Ovary (tissue), 9 donors: ENCODE measurements around the gene CPEB2. TPM values are rescaled to one million over a fixed set of nuclear protein-coding genes. Genes with fewer than 3 reads are reported as not detected.
"Not testable (repeated sequence)": the region's sequence is repeated elsewhere in the genome, so short reads cannot be mapped to it uniquely, and the experiment has no call there.

ENCODE experiments used
- DNase-seq, 5 donors: peaks; one replicate each; pipeline ENCODE4 v3.0.0-alpha.2; 2019 to 2020
- H3K27ac ChIP-seq, 2 donors: fragments of 200-600 bp; one replicate each; pipeline versions ENCODE4 v1.5.1 to v1.8.0; 2019 to 2022
- H3K27me3 ChIP-seq: fragments of 200-600 bp; one replicate; pipeline ENCODE4 v1.8.0; 2022
- H3K36me3 ChIP-seq: fragments of 200-600 bp; sonication (generic); one replicate; pipeline ENCODE4 v1.5.1; 2019
- H3K4me1 ChIP-seq: one replicate; pipeline ENCODE4 v1.8.1; 2013; ENCODE audit warnings: mild to moderate bottlenecking, moderate library complexity; ENCODE audit not compliant: insufficient read depth
- H3K4me3 ChIP-seq: fragments of 200-600 bp; sonication (generic); one replicate; pipeline ENCODE4 v1.5.1; 2017
- H3K9me3 ChIP-seq, 2 donors: fragments of 200-600 bp in 1 of 2; sonication (generic) in 1 of 2; one replicate each; pipeline versions ENCODE4 v1.5.1 to v1.8.1; 2013 to 2019; ENCODE audit warnings: mild to moderate bottlenecking in 1 of 2, moderate library complexity in 1 of 2
- CTCF ChIP-seq, 3 donors: fragments of 450-650 bp in 2 of 3; fragments of 200-600 bp in 1 of 3; IDR thresholded peaks; one replicate each; pipeline versions ENCODE4 v1.5.1 to v1.8.0; 2016 to 2022; ENCODE audit warnings: antibody characterized with exemption in 3 of 3, mild to moderate bottlenecking in 1 of 3
- EP300 ChIP-seq: sonication (generic); formaldehyde crosslinking; IDR thresholded peaks from one replicate; pipeline ENCODE4 v1.6.1; 2017; ENCODE audit warnings: antibody characterized with exemption
- POLR2A ChIP-seq: fragments of 450-650 bp; IDR thresholded peaks from one replicate; pipeline ENCODE4 v1.6.1; 2017; ENCODE audit warnings: antibody characterized with exemption, mild to moderate bottlenecking, moderate library complexity
- WGBS, 3 donors: extraction: QIAGEN DNeasy Blood & Tissue Kit in 1 of 3; methylation state at CpG; one replicate each; pipeline versions ENCODE4 v1.1.5 to v1.1.7; 2013 to 2017; 5-methylcytosine and 5-hydroxymethylcytosine counted together
- intact Hi-C, 4 donors: fragments of 100-400 bp; cut with DNase I; formaldehyde crosslinking; loops; one replicate each; pipeline versions ENCODE4 v1.11.0 to v1.15.1; 2022 to 2023
- polyA plus RNA-seq, 2 donors: library from polyadenylated mRNA; stranded (reverse); fragments of 200-250 nt in 1 of 2; fragments of 350-450 nt in 1 of 2; fragmentation: Illumina TruSeq in 1 of 2; extraction: RNeasy Lipid Tissue Mini Kit (QIAGEN cat#74804) in 1 of 2; gene quantifications; one replicate each; pipeline ENCODE4 v1.2.3, GENCODE V29; 2013 to 2014
- total RNA-seq, 7 donors: library from RNA; depleted of rRNA in 2 of 7; stranded (reverse); fragments of >200 nt in 2 of 7; fragmentation: NEBNext Ultra II Directional in 3 of 7; extraction: Animal tissue kit (Norgen Biotek cat#: 25700) in 3 of 7; gene quantifications; one replicate each; pipeline versions ENCODE4 v1.1.0 to v1.2.4, GENCODE V29; 2016 to 2023
- donor health status: DM: no; HTN: no; CAD: no; lungs with moderate emphysema.
- donor health status: DM: no; HTN: no; CAD: no.
- donor health status: Bipolar disorder and iron deficiency.
- donor health status: DM: yes; HTN: yes; CAD: no.
- donor health status: DM: no; HTN: no; CAD: no.
- donor health status: DM: yes; HTN: yes; CAD: no.

CPEB2 gene
- total and polyA plus RNA-seq, 9 donors, result 4.4 to 18.6 (median 14.5) TPM

GRCh38 chr4:15075875-15076274 is 73.6 kb downstream of the CPEB2 start:
- no peaks in the 10 kb centered on the region for H3K36me3 ChIP-seq
- H3K27ac ChIP-seq, result no peak overlapping the region
- H3K27me3 ChIP-seq, result peaks cover 3% of the 10 kb centered on the region
- no peak overlapping the region for H3K4me3 ChIP-seq
- intact Hi-C loops, result no loop called here
- no peaks in the 10 kb centered on the region for H3K9me3 ChIP-seq
- no peak for DNase-seq
- no peaks in the 10 kb centered on the region for H3K4me1 ChIP-seq
- TF ChIP-seq CTCF (IDR thresholded peaks at IDR 0.05) (no peak), POLR2A (no peak), EP300 (no peak)

DNA sequence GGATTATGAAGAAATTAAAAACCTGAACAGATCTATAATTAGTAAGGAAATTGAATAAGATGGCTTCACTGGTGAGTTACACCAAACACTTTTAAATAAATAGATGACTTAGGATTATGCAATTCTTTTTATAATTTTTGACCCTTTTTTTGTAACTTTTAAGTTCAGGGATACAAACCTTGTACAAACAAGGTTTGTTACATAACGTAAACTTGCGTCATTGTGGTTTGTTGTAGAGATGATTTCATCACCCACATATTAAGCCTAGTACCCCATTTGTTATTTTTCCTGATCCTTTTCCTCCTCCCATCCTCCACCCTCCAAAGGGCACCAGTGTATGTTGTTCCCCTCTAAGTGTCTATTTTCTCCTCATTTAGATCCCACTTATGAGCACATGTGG is 75.7 kb downstream of the CPEB2 start:
- intact Hi-C loops, result no loop called here
- Histone ChIP-seq H3K27ac (no peak overlapping the region), H3K36me3 (no peaks in the 10 kb centered on the region), H3K9me3 (no peaks in the 10 kb centered on the region), H3K4me1 (no peaks in the 10 kb centered on the region), H3K4me3 (no peak overlapping the region), H3K27me3 (peaks cover 3% of the 10 kb centered on the region)
- DNase-seq, result no peak
- 91 to 92% (median 92%) methylated on average over 2 of the region's 2 CpGs for WGBS, 3 donors
- no peak for TF ChIP-seq EP300

DNA sequence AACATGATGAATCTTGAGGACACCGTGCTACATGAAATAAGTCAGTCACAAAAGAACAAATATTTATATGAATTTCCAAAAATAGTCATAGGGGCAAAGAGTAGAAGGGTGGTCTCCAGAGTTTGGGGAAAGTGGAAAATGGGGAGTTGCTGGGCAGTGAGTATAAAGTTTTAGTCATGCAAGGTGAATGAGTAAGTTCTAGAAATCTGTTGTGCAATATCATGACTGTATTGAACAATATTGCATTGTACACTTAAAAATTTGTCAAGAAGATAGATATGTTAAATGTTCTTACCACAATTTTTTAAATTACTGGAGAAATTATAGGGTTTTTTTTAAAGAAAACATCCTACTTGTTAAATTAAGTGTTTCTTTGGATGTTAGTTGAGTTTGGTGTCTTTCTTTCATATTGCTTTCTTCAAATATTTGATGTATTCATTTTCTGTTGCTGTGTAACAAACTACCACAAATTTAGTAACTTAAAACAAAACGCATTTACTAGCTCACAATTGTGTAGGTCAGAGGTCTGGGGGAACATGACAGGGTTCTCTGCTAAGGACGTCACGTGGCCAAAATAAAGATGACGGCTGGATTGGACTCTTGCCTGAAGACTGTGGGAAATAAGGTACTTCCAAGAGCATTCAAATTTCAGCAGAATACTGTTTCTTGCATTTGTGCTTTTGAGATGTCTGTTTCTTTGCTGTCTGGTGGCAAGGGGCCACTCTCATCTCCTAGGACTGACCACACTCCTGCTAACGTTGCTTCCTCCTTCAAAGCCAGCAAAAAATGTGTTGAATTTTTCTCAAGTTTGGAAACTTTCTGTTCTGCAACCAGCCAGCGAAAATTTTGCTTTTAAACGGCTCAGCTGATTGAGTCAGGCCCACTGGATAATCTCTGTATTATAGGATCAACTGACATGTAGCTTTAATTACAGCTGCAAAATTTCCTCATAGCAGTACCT is 76.7 kb downstream of the CPEB2 start:
- Histone ChIP-seq H3K27me3 (peaks cover 3% of the 10 kb centered on the region), H3K4me1 (no peaks in the 10 kb centered on the region), H3K36me3 (no peaks in the 10 kb centered on the region), H3K9me3 (no peaks in the 10 kb centered on the region), H3K27ac (no peak overlapping the region), H3K4me3 (no peak overlapping the region)
- TF ChIP-seq POLR2A (no peak), CTCF (IDR thresholded peaks at IDR 0.05) (no peak), EP300 (no peak)
- 72 to 81% (median 76%) methylated on average over 8 of the region's 8 CpGs for WGBS, 3 donors
- intact Hi-C loops, result no loop called here
- no peak for DNase-seq

DNA sequence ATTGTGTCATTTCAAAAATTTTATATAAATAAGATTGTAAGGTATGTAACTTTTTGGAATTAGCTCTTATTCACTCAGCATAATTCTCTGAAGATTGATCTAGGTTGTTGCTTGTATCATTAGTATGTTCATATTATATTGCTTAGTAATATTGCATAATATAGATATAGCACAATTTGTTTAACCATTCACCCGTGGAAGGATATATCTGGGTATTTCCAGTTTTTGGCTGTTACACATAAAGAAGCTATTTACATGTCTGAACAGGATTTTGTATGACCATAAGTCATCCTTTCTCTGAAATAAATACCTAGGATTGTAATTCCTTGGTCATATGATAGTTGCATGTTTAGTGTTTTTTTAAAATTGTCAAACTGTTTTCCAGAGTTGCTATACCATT is 82.5 kb downstream of the CPEB2 start:
- DNase-seq, result no peak
- intact Hi-C loops, result no loop called here
- no peak overlapping the region for H3K4me3 ChIP-seq
- WGBS, 3 donors, result 82 to 91% (median 84%) methylated on average over 1 of the region's 1 CpG
- no peaks in the 10 kb centered on the region for H3K9me3 ChIP-seq
- H3K36me3 ChIP-seq, result no peaks in the 10 kb centered on the region
- TF ChIP-seq CTCF (IDR thresholded peaks at IDR 0.05) (no peak), EP300 (no peak), POLR2A (no peak)
- no peak overlapping the region for H3K27ac ChIP-seq
- H3K4me1 ChIP-seq, result no peaks in the 10 kb centered on the region
- H3K27me3 ChIP-seq, result no peaks in the 10 kb centered on the region

DNA sequence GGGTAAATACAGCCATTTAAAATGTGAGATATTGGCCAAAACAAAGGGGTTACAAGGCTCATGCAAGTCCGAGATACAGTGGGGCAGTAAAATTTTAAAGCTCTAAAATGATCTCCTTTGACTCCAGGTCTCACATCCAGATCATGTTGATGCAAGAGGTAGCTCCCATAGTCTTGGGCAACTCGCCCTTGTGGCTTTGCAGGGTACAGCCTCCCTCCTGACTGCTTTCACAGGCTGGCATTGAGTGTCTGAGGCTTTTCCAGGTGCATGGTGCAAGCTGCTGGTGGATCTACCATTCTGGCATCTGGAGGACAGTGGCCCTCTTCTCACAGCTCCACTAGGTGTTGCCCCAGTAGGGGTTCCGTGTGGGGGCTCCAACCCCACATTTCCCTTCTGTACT is 83.5 kb downstream of the CPEB2 start:
- H3K4me3 ChIP-seq, H3K4me1 ChIP-seq, H3K27ac ChIP-seq, DNase-seq, H3K27me3 ChIP-seq, H3K36me3 ChIP-seq, intact Hi-C loops, H3K9me3 ChIP-seq: not testable (repeated sequence)
- WGBS, 3 donors, result 71 to 79% (median 73%) methylated on average over 3 of the region's 3 CpGs

- intact Hi-C loops, H3K36me3 ChIP-seq, DNase-seq, H3K4me3 ChIP-seq, H3K9me3 ChIP-seq, H3K27me3 ChIP-seq, H3K4me1 ChIP-seq, H3K27ac ChIP-seq: not testable (repeated sequence)
- 79 to 88% (median 86%) methylated on average over 2 of the region's 2 CpGs for WGBS, 3 donors
Observed at GRCh38 chr4:15086259-15086658, 84.0 kb downstream of the CPEB2 start.
